H54 (cell line): ENCODE measurements around the gene PDZRN3.

ENCODE experiments used
- DNase-seq: peaks from one replicate; pipeline ENCODE4 v3.0.0; 2011; ENCODE audit warnings: low spot score, mixed read lengths; ENCODE audit not compliant: insufficient read length
- FAIRE-seq: peaks from 3 replicates; lab custom pipeline; 2011; peaks lifted over from hg19 to GRCh38; lab: Jason Lieb, UNC
- POLR2A ChIP-seq: IDR thresholded peaks from 2 replicates; pipeline ENCODE4 v1.6.1; 2011; ENCODE audit warnings: low read depth, mild to moderate bottlenecking, low read length

PDZRN3 gene

GRCh38 chr3:73353649-73354217 is 271.0 kb downstream of the PDZRN3 start:
- FAIRE-seq: no peak
- TF ChIP-seq POLR2A: no peak
- DNase-seq: no peak

- DNase-seq: no peak
- no peak for TF ChIP-seq POLR2A
- no peak for FAIRE-seq
These were observed 271.7 kb downstream of the PDZRN3 start for GRCh38 chr3:73352841-73353645.

- no peak for TF ChIP-seq POLR2A
- DNase-seq (no peak), FAIRE-seq (no peak)
These were observed 273.2 kb downstream of the PDZRN3 start for GRCh38 chr3:73351423-73352071.

GRCh38 chr3:73350996-73351395 is 273.7 kb downstream of the PDZRN3 start:
- DNase-seq (no peak), FAIRE-seq (no peak)
- TF ChIP-seq POLR2A: no peak

- TF ChIP-seq POLR2A: no peak
- FAIRE-seq: no peak
- no peak for DNase-seq
These were observed 275.1 kb downstream of the PDZRN3 start for GRCh38 chr3:73349657-73350056.

- DNase-seq (no peak), FAIRE-seq (no peak)
These were observed 282.7 kb downstream of the PDZRN3 start for GRCh38 chr3:73342077-73342476.

GRCh38 chr3:73341272-73341935 is 283.3 kb downstream of the PDZRN3 start:
- DNase-seq: no peak
- no peak for FAIRE-seq
- no peak for TF ChIP-seq POLR2A

More at GRCh38 chr3:73342077-73342476, 282.7 kb downstream of the PDZRN3 start:
- no peak for TF ChIP-seq POLR2A

GRCh38 chr3:73332558-73332957 is 292.2 kb downstream of the PDZRN3 start:
- FAIRE-seq: no peak

More at GRCh38 chr3:73332558-73332957, 292.2 kb downstream of the PDZRN3 start:
- DNase-seq: no peak
- TF ChIP-seq POLR2A: no peak
